ENCODE measurements around the gene SPTBN5.
"Not testable (repeated sequence)": the region's sequence is repeated elsewhere in the genome, so short reads cannot be mapped to it uniquely, and the experiment has no call there.

SPTBN5 gene

DNA sequence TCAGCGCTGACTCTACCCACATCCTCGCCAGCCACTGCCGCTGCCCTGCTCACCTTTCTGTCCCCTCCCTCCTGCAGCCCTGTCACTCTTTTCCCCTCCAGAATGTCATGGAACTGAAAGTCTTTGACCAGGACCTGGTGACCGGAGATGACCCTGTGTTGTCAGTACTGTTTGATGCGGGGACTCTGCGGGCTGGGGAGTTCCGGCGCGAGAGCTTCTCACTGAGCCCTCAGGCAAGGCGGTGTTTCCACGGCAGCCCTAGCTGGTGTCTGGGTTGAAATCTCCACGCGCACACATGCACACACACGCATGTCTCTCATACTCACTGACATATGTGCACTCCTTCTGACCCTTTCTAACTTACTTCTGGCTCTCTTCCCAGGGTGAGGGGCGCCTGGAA lies 53.2 kb downstream of the SPTBN5 start:
- no peak for DNase-seq

DNA sequence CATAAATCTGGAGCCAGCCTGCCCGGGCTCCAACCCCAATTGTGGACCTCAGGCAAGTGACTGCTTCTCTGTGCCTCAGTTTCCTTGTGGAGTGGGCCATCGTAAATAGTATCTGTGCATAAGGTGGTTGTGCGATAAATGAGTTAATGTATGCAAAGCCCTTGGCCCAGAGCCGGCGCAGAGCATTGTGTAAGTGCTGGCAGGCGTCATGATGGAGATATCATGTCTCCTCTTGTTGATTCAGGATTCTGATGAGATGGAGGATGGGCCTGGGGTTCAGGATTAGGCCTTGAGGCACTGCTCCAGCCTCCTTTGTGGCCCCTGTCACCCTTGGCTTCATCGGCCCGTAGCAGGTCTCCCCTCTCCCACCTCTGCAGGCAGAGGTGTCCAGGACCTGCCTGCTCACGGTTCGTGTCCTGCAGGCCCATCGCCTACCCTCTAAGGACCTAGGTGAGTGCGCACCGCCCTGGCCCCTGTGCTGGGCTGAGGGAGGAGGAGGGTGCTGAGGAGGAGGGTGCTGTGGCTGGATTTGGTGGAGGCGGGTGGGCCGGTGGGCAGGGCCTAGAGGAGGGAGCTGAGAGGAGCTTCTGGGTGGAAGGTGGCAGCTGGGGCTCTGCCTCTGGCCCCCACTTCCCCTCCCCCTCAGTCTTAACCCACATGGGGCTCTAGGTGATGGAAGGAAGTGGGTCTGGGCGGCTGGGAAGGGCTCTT lies 53.9 kb downstream of the SPTBN5 start:
- DNase-seq = no peak

DNA sequence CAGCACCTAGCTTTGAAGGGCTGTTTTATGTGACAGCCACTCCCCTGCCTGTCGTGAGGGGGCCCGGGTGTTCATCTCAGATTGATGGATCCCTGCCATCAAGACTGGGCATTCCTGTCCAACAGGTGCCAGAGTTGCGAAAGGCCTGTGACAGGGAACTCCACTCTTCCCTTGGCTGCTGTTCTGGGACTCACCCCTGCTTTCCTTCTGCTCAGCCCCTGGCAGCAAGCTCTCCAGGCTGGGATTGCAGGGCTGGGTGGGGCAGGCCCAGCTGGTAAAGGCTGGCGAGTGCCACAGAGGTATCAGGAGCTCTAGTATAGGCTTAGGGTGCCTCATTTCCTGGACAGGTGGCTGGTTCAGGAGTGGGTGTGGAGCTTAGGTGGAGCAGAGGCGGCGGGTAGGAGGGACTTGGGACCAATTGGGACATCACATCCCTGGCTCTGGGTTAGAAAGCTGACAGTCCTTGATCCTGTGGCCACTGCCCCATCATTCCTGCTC lies 55.4 kb downstream of the SPTBN5 start, which contains the start of gene PLA2G4B:
Gene PLA2G4B, plus strand, starts transcription at position 448 of the 498 bp plus-strand sequence. CDS start 67 bp downstream, outside the sequence.
- DNase-seq = no peak

DNA sequence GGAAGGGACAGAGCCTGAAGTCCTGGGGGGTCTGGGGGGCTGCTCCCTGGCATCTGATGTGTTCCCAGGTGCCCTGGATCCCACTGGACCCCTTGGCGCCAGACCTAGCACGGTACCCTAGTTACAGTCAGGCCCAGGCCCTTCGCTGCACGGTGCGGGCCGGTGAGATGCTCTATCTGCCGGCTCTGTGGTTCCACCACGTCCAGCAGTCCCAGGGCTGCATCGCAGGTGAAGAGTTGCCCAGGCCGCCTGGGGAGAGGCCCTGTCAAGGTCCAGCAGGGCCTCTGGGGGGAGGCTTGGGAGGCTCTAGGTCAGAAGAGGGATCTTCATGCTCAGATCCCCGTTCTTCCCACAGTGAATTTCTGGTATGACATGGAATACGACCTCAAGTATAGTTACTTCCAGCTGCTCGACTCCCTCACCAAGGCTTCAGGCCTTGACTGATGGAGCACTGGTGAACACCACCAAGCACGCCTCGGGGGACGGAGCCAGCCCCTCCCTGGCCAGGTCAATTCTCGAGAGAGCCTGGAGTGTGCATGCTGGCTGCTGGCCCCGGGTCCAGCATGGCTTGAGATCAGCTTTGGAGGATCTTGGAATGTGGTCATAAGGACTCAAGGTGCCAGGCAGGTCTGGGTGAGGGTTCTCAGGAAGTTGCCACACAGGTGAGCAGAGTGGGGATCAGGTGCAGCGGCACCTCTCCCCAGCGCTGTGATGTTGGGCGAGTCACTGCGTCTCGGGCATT lies 57.0 kb downstream of the SPTBN5 start:
- no peak for DNase-seq

DNA sequence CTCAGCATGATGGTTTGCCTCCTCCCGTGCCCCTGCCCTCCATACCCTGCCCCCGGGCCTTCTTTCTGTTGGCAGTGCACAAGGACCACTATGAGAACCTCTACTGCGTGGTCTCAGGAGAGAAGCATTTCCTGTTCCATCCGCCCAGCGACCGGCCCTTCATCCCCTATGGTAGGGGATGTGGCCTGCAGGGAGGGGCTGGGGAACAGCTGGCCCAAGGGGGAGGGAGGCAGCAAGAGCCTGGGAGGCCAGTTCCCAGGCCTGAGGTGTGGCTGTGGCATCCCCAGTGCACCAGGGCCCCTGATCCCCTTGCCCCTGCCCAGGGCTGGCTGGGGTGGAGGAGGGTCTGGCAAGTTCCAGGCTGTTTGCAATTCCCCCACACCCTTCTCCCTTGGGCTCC lies 57.8 kb downstream of the SPTBN5 start:
- no peak for DNase-seq

DNA sequence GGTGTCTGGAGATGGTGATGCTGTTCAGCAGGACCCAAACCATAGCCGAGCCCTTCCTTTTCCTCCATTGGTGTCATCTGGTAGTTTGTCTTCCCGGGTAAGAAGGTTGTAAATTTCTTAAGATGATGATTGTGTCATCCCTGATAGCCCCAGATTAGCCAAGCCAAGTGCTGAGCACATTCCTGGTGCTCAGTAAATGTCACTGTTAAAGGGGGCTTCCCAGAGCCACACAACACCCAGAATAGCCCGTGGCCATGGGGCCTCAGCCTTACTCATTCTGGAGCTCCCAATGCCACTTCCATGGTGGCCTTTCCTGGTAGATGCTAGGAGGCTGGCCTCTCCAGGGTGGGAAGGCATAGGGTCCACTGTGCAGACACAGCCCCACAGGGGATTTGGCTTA lies 59.8 kb downstream of the SPTBN5 start:
- no peak for DNase-seq

DNA sequence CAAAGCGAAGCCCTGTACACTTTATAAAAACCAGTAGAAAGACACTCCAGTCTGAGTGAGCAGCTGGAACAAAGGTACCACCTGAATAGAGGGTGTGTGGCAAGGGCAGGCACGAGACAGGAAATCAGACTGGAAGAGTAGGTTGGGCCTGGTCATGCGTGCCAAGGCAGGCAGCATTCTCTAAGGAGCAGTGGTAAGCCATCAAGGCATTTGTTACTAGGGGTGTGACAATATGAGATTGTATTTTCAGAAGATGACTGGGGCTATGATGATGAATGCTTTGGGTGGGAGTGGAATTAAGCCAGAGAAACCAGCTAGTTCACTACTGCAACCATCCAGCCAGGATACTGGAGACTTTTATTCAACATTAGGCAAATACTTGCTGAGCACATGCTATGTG lies 61.0 kb downstream of the SPTBN5 start:
- no peak for DNase-seq

DNA sequence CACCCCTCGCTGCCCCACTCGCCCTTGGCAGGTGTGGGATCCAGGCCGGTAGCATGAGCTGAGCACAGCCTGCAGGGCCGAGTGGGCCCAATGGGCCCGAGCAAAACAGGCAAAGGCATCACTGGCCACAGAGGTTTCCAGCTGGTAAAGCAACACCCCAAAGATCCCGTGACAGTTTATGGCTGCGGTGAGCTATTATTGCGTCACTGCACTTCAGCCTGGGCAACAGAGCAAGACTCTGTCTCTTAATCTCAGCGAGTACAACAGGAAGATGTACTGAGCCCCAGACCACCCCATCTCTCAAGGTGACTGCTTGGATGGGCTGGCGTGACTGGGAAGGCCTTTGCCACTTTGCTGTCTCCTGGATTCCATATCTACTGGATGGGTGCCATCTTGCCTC lies 61.6 kb downstream of the SPTBN5 start:
- DNase-seq = no peak

DNA sequence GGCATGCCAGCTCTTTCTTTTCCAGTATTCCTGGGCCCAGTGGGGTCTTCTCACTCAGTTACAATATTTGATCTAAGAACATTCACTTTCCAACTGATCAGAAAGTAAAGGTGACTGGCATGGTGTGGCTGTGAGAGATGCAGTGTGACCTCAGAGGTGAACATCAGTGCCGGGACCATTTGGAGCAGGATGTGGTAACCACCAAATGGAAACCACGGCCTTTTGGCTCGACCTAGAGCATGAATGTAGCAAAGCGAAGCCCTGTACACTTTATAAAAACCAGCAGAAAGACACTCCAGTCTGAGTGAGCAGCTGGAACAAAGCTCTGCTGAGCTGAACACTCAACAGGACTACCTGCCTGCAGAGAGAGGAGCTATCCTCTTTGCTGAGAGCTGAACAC lies 62.6 kb downstream of the SPTBN5 start:
- DNase-seq = not testable (repeated sequence)

DNA sequence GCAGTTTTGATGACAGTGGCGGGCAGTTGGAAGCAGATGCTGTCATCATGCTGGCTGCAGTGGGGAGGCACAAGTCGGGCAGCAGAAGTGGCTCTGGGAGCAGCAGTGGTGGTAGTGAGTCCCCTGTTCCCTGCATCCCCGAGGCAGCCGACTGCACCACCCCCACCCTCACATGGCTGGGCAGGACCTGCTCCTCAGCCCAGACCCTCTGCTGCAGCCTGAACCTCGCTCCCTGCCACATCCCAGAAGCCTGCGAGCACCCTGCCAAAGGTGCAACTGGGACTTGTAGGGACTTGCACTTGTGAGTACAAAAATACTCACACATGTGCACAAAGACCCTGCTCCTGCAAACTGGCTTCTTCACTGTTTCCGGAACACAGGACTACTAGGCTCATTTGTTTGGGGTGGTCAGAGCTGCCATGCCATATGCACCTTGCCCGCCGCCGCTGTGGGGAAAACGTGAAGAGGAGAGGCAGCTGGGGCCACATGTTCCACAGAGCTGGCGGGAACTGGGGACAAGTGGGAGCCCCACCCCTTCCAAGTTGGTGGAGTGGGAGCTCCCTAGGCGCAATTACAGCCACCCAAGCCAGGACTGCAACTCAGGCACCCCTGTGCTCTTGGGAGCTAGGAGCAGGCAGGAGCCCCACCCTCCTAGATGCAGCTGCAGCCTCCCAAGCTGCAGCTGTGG lies 63.8 kb downstream of the SPTBN5 start:
- DNase-seq = no peak

DNA sequence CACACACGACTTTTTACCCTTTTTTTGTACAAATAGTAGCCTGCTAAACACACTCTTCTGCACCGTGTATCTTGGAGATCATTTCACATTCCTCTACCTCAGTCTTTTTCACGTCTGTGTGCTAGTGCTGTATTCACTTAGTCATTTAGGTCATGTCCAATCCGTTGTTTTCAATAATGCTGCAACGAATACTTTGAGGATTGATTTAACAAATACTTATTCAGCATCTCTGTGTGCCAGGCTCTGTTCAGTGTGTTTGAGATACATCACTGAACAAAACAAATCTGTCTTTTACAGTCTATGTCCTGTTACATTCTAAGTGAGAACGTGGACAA lies 65.1 kb downstream of the SPTBN5 start:
- no peak for DNase-seq

DNA sequence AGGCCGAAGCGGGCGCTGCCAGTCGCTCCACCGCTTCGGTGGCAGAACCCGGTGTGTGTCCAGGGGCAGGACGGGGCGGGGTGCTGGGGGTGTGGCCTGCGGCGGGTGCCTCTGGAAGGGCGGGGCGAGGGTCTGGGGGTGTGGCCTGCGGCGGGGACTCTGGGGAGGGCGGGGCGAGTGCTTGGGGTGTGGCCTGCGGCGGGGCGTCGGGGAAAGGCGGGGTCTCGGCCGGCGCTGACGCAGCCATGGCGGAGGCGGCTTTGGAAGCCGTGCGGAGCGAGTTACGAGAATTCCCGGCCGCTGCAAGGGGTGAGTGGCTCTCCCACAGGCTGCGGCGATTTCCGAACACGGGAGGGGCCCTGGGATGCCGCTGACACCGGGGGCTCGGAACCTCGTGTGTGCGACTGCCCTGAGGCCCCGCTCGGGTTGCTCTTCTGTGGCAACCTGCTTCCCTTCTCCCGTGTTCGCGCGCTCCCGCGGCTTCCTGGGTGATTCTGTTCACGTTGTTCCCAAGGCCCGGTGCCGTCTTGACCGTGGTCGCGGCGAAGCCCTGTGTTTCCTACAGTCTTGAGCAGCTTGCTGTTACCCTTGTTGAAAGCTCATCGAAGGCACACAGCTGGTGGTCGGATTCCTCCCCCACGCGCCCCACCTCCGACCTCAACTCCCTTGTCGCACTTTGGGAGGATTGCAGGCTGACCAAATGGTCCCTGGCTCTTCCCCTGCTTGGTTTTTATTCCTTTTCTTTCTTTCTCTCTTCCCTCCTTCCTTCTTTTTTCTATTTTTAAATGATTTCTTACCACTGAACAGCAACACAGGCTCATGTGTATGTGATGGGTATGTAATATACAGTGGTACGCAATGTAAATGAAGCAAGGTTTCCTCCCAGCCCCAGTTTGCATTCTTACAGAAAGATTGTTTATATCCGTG lies 65.7 kb downstream of the SPTBN5 start, which contains the start of gene JMJD7:
Gene JMJD7, plus strand, starts transcription at position 213 of the 927 bp plus-strand sequence. Its CDS starts 33 bp downstream, at position 246.
- no peak for DNase-seq

DNA sequence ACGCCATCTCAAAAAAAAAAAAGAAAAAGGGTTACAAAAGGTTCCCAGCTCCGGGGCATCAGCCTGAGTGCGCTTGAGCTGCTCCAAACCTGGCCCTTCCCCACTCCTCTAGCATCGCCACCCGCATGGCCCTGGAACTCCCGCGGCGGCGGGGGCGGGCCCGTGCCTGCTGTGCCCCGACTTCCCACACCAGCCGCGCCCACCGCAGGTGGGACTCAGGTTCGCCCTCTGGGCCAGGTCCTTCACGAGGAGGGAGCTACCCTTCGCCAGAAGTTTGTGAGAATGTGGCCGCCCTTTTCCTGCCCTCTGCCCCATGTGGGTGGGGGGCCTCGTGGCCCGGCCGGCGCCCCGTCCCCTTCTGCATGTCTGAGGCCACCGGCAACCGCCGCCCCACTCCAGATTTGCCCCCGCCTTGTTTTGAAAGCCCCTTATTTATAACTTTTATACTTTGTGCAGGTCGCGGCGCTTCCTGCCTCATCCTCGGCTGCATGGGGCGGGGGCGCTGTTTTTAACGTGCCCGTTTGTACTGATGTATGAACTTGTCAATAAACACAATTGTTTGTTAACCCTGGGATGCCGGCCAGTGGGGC lies 66.5 kb downstream of the SPTBN5 start:
- DNase-seq = no peak

DNA sequence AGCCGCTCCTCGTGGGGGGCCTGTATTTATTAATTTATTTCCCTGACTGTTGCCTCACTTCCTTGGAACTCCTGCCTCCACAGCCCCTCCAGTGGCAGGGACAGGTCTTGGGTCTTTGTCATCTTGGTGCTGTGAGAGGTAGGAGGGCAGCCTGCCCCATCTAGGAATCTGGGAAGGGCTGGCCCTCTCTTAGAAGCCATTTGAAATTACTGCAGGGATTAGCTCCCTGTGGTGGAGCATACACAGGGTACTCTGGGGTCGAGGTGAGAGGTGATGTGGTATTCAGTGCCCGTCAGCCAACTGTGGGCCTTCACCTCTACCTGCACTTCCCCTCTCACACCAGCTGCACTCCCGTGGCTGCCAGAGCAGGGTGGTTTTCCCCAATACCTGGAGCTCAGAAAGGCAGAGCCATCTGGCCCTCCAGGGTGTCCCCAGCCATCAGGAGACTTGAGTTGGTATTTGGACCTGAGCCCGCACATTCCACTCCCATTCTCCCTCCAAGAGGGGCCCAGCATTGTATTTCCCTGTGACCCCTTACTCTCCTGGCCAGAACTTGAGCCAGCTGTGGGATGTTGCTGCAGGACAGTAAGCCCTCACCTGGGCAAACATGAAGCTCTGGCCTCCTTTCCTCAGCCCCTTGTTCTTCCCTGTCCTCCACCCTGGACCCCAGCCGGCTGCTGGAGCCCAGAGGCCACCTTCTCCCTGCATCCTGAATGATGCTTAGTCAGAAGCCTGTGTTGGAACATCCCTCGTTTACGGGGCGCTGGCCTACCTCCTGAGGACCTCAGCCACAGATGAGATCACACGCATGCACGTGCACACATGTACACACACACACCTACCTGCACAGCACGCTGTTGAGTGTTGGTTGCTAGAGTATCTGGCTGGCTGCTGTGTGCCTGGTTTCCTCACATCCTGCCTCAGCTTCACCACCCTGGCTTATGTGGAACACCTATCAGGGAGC lies 68.0 kb downstream of the SPTBN5 start:
- no peak for DNase-seq

DNA sequence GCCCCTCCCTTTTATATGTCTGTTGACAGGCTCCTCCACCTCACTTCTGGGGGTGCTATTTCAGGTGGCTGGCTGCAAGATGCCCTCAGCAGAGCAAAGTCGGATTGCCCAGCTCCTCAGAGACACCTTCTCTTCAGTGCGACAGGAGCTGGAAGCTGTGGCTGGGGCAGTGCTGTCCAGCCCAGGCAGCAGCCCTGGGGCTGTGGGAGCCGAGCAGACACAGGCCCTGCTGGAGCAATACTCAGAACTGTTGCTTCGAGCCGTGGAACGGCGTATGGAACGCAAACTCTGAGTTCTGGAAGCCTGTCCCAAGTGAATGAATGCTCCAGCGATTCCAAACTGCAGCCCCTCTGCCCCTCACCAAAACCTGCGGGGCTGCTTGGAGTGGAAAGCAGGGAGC lies 68.7 kb downstream of the SPTBN5 start:
- DNase-seq = no peak

DNA sequence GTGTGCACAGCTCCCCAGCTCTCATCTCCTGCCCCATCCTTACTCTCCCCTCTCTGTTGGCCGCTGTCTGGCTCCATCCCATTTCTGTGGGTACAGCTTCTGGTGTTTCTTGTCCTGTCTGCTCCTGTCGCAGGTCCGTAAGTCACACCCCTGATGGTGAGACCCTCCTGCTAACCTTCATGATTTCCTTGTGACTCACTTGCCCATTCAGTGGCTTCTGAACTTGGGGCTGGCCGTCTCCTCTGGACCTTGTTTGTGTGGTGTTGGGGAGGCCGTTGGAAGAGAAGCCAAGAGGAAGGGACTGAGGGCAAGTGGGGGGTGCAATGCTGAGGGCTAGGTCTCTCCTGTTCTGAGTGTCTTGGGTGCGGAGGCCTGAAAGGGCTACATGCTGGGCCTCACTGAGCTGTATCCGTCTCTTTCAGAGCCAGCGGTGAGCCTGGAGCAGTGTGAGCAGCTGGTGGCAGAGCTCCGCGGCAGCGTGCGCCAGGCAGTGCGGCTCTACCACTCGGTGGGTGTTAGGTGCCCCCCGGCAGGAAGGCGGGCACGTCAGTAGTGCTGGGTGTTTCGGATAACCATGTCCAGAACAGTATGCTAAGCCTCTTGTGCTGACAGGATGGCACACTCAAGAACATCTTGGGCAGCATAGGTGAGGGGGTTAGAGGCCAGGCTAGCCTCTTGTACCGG lies 69.6 kb downstream of the SPTBN5 start:
- no peak for DNase-seq

DNA sequence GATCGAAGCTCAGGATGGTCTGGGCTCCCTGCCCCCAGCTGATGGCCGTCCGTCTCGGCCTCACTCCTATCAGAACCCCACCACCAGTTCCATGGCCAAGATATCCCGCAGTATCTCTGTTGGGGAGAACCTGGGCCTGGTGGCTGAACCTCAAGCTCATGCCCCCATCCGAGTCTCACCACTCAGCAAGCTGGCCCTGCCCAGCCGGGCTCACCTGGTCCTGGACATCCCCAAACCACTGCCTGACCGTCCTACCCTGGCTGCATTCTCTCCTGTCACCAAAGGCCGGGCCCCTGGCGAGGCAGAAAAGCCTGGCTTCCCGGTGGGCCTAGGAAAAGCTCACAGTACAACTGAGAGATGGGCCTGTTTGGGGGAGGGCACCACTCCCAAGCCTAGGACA lies 70.4 kb downstream of the SPTBN5 start:
- DNase-seq = no peak

DNA sequence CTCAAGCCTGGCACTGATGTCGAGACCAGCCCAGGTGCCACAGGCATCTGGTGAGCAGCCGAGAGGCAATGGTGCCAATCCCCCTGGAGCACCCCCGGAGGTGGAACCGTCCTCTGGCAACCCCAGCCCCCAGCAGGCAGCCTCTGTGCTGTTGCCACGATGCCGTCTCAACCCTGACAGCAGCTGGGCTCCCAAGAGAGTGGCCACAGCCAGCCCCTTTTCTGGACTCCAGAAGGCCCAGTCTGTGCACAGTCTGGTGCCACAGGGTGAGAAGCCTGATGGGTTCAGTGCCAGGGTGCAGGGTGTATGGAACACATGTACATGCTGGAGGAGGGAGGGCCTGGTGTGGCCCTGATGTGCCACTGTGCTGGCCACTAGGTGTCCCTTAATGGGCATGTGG lies 70.9 kb downstream of the SPTBN5 start:
- no peak for DNase-seq

DNA sequence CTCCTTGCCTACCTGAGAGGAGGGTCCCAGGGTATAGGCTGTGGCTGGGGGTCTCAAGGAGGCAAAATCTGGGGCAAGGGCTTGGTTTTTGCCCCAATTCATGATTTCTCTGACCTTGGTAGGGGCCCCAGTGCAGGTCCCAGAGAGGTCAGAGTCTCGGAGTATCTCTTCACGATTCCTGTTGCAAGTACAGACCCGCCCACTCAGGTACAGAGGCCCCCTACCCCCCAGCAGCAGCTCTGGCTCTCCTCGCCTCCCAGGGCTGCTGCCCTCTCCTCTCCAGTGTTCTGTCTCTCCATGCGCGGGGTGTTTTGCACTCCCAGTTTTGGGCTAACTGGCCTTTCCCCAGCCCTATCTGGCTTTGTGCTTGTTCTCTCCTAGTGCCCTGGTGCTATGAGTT lies 71.4 kb downstream of the SPTBN5 start:
- no peak for DNase-seq

DNA sequence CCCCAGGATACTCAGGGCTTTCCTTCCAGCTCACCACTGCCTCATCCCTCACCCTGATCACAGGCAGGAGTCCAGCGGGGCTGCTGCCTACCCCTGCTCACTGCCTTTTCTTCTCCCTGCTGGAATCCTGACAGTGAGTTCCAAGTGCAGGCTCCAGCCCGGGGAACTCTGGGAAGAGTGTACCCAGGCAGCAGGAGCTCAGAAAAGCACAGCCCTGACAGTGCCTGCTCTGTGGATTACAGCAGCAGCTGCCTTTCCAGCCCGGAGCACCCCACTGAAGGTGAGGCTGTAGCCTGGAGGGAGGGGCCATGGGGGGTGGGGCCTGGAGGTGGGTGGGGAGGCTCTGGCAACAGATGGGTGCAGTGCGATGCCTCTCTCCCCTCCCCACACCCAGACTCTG lies 72.0 kb downstream of the SPTBN5 start:
- DNase-seq = no peak

All from NCI-H1417 treated with DMSO at 0.1 percent for 48 hours (cell line).